ENCODE data around the gene TLX2. TPM values are rescaled to one million over a fixed set of nuclear protein-coding genes. Genes with fewer than 3 reads are reported as not detected.

Gene TLX2
- total and polyA plus RNA-seq, 2 of the 13 experiments (the other 11 are each of a cell fraction or from before 2014, with no cell fraction given) = 0.05 to 0.20 TPM

- peak; percentile 99 for TF ChIP-seq U2AF1 (optimal IDR thresholded peaks at IDR 0.05; ENCODE audit: low read depth, low read length)
- no peak; the same call in 1 of the 2 replicates for TF ChIP-seq CREM (IDR thresholded peaks at IDR 0.05)
- TF ChIP-seq CREM (CRISPR knock-in tag; IDR thresholded peaks at IDR 0.05) = no peak
- TF ChIP-seq ZNF556 (CRISPR knock-in tag; IDR thresholded peaks at IDR 0.05; ENCODE audit: borderline replicate concordance) = no peak; the same call in 1 of the 2 replicates
- no peak for TF ChIP-seq ZNF124 (CRISPR knock-in tag; IDR thresholded peaks at IDR 0.05)
- peak; percentile 48 for TF ChIP-seq MED1 (CRISPR knock-in tag; IDR thresholded peaks at IDR 0.05)
- TF ChIP-seq MXD3 (CRISPR knock-in tag; IDR thresholded peaks at IDR 0.05) = peak; percentile 80
- TF ChIP-seq ZNF367 (CRISPR knock-in tag; IDR thresholded peaks at IDR 0.05; ENCODE audit: borderline replicate concordance) = no peak
- no peak for TF ChIP-seq HMG20B (CRISPR knock-in tag; conservative IDR thresholded peaks at IDR 0.05)
- TF ChIP-seq KLF15 (CRISPR knock-in tag; IDR thresholded peaks at IDR 0.05; ENCODE audit: borderline replicate concordance) = peak; percentile 81; the same call in 1 of the 2 replicates
- 0 out of 2 replicates have a peak, but pooled peaks have one; percentile 54 for TF ChIP-seq PREB (CRISPR knock-in tag; IDR thresholded peaks at IDR 0.05)
- TF ChIP-seq PBX3 (CRISPR knock-in tag; IDR thresholded peaks at IDR 0.05; ENCODE audit: borderline replicate concordance) = no peak
- TF ChIP-seq SIN3B (IDR thresholded peaks at IDR 0.05; ENCODE audit: low read length) = no peak
- TF ChIP-seq ZNF563 (CRISPR knock-in tag; IDR thresholded peaks at IDR 0.05) = peak; percentile 90
- TF ChIP-seq ZNF674 (CRISPR knock-in tag; IDR thresholded peaks at IDR 0.05; ENCODE audit: low read depth) = no peak
- no peak for TF ChIP-seq ZNF552 (CRISPR knock-in tag; IDR thresholded peaks at IDR 0.05; ENCODE audit: borderline replicate concordance)
- peak; percentile 91; the same call in 1 of the 2 replicates for TF ChIP-seq THAP8 (CRISPR knock-in tag; IDR thresholded peaks at IDR 0.05; ENCODE audit: borderline replicate concordance)
- peak; percentile 42 for TF ChIP-seq CBX1 (IDR thresholded peaks at IDR 0.05; ENCODE audit: low read depth)
- TF ChIP-seq GABPB1 (CRISPR knock-in tag; IDR thresholded peaks at IDR 0.05) = peak; percentile 92
- TF ChIP-seq RARA (CRISPR knock-in tag; IDR thresholded peaks at IDR 0.05) = no peak
- TF ChIP-seq MBD4 (IDR thresholded peaks at IDR 0.05; ENCODE audit: borderline replicate concordance, low read length) = no peak
- TF ChIP-seq CENPX (CRISPR knock-in tag; IDR thresholded peaks at IDR 0.05) = no peak
- peak; percentile 40; the same call in 1 of the 2 replicates for TF ChIP-seq DMTF1 (CRISPR knock-in tag; IDR thresholded peaks at IDR 0.05)
Measured at GRCh38 chr2:74502720-74503505, 11.3 kb upstream of the TLX2 start (continued).

Data from HepG2 (cell line).